SH-SY5Y (cell line): ENCODE measurements around the gene VAV2.

Experiments used
- GATA2 ChIP-seq: IDR thresholded peaks from 2 replicates; pipeline ENCODE4 v1.6.1; 2011; ENCODE audit warnings: mild to moderate bottlenecking, low read depth, low read length
- GATA3 ChIP-seq: IDR thresholded peaks from 2 replicates; pipeline ENCODE4 v1.6.1; 2011; ENCODE audit warnings: low read depth, mild to moderate bottlenecking, low read length, moderate library complexity

VAV2 gene

DNA sequence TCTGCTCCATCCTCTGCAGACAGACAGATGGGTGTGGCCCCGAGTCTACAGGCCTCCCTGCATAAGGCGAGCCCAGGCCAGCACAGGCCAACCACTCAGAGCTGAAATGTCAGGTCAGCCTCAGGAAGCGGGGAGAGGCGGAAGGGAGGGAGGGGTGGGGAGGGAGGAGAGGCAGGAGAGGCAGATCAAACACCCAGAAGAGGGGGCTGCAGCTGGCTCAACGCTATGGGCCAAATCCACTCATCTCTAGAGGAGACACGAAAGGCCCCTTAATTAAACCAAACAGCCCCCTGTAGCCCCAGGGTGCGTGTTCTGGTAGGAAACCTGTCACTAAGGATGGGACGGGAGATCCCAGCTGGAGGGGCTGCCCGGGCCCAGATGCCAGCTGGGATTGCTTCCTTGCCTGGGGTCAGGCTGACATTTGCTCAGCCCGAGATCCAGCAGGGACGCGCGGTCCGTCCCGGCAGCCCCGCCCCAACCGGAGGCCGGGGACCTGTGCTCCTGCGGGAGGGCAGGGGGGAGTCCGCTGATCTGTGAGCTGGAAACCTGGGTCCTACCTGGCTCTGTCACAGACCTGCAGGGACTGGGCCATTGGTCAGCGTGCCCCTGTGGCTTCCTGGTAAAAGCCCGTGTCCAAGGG is 156.7 kb downstream of the VAV2 start:
- TF ChIP-seq GATA3 = no peak
- TF ChIP-seq GATA2 = peak; percentile 53

DNA sequence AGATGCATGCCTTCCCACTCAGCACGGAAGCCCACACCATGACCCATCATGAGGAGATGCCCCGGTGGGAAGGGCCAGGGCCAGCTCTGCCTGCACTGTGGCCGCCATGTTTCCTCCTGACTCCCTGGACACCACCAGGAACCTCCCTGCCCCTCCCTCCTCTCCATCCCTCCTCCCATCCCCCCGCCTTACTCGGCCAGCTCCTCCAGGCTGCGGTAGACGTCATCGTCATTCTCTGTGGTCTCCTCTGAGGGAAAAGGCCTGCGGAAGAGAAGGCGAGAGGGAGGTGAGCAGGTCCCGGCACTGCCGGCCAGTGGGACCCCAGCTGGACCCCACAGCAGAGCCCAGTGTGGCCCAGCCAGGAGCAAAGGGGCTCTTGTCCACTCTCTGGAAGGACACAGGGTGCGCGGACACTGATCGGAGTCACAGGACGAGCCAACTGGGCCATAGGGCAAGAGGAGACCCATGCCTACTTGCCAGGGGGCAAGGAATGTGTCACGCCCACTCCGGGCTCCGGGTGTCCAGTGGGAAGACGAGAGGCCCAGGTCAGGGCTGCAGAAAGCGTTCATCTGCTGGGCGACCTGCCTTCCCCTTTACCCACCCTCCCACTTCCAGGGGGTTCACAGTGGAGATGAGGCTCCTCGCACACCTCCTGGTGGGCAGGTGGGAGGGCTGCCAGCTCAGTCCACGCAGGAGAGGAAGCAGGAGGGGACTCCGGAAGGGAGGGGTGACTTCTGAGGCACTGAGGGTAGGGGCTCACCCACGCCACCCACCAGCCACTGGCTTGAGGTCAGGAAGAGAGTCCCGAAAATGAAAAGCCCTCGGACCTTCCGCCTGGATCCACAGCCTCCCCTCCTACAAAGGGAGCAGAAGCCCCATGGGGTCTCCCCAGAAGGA is 157.8 kb downstream of the VAV2 start:
- no peak for TF ChIP-seq GATA2
- no peak for TF ChIP-seq GATA3

DNA sequence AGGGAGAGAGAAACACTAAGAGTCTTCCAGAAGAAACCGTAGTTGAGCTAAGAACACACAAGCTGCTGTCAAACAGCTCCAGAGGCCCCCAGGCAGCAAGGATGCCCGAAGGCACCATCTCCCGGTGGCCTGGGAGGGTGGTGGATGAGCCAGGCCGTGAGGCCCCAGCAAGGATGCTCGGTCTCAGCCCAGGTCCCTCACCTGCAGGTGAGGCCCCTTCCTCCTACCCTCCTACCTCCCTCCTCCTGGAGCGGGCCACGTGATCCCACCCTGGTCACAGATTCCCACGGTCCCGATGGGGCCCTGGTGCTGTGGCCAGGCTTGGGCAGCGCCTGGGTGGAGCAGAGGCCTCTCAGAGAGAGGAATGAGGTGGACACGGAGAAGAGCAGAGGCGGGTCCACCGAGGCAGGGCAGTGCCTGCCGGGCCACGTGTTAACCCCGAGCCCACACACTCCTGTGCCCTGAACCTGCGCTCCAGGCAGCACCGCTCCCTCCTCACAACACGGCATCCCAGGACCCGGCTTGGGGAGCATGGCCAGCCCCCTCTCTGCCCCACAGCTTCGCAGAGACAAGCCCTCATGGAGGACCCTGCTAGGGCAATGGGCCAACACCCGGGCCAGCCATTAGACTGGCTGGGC is 158.6 kb downstream of the VAV2 start:
- TF ChIP-seq GATA3 (no peak), GATA2 (no peak)

DNA sequence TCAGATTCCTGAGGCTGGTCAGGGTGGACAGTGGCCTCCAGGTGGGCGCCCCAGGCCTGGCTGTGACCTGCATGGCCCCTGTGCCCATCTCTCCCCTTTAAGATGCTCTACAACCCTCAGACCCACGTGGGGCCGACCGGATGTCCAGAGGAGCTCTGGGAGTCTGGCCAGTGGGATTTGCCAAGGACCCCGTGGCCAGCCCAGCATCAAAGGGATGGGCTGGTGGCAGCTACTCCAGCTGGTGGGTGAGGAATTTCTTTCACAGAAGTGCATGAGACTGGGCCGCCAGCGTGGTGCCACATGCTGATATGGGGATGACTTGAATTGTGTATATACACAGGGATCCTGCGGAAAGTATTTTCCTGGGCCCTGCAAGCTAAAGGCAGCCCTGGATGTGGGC is 159.2 kb downstream of the VAV2 start:
- TF ChIP-seq GATA3 = no peak
- no peak for TF ChIP-seq GATA2

DNA sequence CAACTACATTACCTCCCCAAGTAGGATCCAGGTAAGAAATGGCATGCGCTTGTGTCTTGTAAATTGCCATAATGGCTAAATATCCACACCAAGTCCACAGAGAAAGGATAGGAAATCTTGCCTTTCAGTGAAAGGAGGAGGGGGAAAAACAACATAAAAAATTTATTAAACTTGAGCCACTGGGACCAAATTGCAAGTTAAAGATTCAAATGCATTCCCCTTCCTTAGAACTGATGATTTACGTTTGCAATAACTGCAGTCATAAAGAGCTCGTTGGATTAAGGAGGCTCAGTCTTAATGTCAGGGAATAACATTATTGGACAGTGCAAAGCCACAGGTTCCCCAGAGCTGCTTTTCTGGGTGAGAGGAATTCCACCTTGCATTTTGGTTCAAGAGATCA is 161.4 kb downstream of the VAV2 start:
- TF ChIP-seq GATA3 = no peak
- TF ChIP-seq GATA2 = no peak

DNA sequence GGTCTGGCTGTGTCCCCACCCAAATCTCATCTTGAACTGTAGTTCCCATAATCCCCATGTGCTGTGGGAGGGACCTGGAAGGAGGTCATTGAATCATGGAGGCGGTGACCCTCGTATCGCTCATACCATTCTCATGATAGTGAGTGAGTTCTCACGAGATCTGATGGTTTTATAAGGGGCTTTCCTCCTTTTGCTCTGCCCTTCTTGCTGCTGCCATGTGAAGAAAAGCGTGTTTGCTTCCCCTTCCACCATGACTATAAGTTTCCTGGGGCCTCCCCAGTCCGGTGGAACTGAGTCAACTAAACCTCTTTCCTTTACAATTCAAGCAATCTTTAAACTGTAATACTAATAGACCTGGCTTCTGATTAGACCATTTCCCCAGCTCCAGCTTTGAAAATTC is 161.8 kb downstream of the VAV2 start:
- TF ChIP-seq GATA2 = no peak
- TF ChIP-seq GATA3 = no peak

DNA sequence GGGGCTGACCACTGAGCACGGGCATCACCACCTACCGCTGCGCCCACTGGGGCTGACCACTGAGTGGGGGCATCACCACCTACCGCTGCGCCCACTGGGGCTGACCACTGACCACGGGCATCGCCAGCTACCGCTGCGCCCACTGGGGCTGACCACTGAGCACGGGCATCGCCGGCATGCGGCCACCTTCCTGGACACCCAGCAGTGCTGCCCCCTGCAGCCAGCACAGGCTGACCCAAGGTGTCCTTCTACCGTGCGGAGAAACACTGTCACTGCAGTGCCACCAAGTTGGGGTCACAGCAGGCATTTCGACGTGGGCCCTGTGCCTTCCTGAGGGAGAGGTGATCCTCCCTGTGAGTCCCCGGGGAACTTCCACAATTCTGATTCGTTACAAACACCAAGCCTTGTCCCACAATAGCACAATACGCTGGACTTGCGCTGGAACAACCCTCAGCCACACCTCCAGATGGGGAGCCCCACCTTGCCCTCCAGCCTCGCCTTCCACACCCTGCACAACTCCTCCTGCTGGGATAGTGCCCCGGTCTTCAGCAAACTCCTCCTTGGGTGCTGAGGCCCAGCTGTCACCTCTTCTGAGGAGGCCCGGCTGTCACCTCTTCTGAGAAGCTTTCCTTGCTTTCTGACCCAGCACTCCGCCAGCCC is 163.7 kb downstream of the VAV2 start:
- no peak for TF ChIP-seq GATA2
- TF ChIP-seq GATA3 = no peak

DNA sequence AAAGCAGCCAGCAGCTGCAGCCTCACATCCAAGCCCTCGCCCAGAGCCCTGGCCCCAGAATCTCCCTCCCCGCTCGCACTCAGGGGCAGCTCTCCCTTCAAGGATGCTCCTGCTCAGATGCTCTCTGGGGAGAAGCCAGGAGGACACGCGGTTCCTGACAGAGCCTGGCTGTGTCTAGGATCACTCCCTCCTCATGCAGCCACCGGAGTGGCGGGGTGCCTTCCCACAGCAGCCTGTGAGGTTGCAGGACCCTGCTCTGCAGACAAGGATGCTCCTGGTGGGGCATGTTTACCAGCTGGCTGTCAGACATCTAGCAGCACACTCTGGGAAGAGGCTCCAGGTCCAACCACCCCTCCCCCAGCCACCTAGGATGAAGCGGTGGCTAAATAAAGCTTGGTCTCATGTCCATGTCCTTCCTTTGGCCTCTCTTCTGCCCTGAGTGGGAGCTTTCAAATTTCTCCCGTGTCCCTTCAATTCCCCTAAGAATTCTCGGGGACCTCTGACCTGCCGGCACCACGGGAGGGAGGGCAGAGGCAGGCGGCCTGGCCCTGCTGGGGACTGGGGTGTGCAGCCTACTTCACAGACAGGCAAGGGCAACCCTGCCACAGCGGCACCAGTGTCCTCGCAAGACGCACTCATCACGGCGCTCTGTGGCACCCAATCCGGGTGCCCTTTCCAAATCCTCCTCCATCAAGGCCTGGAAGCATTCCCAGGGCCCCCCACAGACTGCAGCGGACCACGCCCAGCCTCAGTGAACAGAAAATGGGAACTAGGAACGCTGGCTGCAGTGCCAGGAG is 165.6 kb downstream of the VAV2 start:
- TF ChIP-seq GATA3 (no peak), GATA2 (no peak)

DNA sequence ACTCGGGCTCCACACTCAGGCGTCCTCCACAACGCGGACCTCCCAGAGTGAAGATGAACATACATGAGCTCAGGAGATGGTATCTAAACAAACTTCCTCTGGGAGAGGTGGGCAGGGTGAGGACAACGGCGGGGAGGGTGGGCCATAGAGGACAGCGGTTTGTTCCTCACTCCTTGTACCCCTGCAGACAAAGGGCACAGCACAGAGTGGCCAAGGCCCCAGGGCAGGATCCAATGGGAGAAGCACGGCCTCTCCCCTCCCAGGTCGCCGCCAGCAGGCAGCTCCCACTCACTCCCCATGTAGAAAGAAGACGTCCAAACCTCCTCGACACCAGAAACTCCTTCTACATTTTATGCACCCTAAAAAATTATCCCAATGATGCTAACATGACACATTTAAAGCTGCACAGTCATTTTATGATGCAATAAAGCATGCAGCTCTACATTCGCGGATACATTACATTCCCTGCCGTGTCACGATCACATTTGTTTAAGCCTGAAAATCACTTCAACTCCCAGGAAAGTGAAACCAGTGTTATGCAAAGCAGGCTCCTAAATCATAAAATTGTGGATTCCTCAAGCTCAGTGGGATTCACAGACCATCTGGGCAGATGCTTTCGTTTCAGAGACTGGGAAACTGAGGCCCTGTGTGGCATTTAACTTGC is 166.4 kb downstream of the VAV2 start:
- TF ChIP-seq GATA2 (no peak), GATA3 (no peak)

DNA sequence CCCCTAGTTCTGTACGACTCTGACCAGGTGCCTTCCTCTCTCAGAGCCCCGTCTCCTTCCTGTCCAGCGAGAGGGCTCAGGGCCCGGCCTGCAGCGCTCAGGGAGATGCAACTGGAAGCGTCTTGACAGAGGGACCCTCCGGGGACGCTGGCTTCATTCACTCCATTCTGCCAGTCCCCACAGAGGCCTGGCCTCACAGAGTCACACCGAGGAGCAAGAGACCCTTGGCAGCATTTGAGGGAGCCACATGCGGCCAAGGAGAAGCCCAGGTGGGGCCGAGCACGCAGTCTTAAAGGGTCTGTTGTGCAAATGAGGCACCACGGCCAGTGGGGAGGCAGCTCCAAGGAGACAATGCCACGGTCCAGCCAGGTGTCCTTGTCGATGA is 167.3 kb downstream of the VAV2 start:
- TF ChIP-seq GATA2 (no peak), GATA3 (no peak)

DNA sequence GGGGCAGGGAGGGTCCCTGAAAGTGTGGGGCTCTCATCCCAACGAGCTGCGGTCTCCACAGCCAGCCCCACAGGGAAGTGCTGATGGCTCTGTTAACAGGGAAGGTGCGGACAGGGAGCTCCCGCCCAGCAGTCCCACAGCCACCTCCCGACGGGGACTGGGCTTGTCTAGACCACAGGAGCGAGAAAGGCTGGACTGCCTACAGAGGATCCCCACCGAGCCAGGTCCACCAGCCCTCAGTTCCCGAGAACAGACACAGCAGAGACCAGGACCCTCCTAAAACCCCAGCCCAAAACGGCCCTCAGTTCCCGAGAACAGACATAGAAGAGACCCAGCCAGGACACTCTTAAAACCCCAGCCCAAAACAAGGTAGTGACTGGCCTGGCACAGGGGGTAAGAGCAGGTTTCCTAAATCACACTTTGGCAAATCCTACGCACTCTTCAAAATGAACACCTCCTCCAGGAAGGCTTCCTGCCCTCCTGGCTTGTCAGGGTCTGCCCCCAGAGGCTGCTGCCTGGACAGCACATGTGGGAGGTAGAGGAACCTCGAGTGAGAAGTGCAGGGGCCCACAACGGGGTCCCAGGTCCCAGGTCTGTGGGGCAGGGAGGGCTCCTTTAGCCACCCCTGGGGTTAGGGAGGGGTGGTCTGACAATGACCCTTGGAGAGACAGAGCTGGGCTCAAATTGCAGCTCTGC is 167.9 kb downstream of the VAV2 start:
- TF ChIP-seq GATA2 = no peak
- TF ChIP-seq GATA3 = no peak

DNA sequence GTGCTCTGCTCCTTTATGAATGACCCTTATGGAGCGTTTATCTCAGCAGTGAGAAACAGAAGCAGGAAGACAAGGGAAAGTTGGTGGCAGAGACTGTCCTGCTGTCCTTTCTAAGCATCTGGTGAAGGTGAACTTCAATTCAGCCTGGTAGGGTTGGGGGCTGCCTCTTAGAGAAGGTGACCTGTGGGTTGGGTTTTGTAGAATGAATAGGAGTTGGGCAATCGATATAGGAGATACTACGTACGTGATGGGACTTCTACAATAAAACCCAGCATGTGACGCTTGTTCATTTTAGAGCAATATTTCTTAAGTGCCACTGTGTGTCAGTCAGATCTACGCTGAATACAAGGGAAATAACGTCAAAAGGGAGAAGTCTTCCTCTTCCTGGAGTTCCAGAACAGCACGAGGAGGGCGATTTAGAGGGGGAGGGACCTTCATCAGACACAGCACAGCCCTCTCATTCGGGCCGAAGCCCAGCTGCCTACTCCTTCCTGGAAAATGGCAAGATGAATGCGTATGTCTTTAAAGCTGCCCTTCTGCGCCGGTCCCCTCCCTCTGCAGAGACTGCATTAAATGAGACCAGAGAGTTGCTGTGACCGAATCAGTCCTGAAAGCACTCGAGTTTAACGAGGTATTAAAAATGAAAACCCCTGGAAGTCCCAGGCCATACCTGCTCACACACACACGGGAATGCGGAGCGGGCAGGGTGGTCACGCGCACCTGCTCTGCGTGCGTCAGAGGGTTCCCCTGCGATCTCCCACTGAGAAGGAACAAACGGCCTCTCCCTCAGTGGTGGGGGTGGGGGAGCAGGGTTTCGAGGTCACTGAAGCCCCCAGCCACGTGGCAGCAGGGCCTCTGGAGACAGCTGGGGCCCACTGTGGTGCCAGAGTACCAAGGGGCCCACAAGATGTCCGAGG is 168.7 kb downstream of the VAV2 start:
- TF ChIP-seq GATA3 (no peak), GATA2 (no peak)
